Choroid plexus epithelial cell (primary cell): ENCODE measurements around the gene MYO10.

Experiments
- DNase-seq: peaks from one replicate; pipeline ENCODE4 v3.0.0-alpha.2; 2010; ENCODE audit warnings: low read depth
- H3K4me3 ChIP-seq: 2 replicates; pipeline ENCODE4 v1.5.1; 2011; ENCODE audit warnings: low read depth, mild to moderate bottlenecking, control low read depth, low read length, moderate library complexity
- TF ChIP-seq, protein P1 (sequence below): conservative IDR thresholded peaks from 2 replicates; pipeline ENCODE4 v1.5.1; 2011; ENCODE audit warnings: low read depth, mild to moderate bottlenecking, control low read depth, inconsistent platforms, low read length, moderate library complexity

MYO10 gene

DNA sequence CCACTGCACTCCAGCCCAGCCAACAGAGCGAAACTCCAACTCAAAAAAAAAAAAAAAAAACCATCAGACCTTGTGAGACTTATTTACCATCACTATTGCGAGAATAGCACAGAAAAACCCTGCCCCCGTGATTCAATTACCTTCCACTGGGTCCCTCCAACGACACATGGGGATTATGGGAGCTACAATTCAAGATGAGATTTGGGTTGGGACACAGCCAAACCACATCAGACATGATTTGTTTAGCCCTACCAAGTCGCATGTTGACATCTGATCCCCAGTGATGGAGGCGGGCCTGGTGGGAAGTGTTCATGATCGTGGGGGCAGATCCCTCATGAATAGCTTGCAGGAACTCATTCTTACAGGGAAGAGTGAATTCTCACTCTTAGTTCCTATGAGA lies 26.6 kb downstream of the MYO10 start:
- H3K4me3 ChIP-seq = no peak overlapping the region
- DNase-seq = peak; percentile 67
- TF ChIP-seq, protein P1, sequence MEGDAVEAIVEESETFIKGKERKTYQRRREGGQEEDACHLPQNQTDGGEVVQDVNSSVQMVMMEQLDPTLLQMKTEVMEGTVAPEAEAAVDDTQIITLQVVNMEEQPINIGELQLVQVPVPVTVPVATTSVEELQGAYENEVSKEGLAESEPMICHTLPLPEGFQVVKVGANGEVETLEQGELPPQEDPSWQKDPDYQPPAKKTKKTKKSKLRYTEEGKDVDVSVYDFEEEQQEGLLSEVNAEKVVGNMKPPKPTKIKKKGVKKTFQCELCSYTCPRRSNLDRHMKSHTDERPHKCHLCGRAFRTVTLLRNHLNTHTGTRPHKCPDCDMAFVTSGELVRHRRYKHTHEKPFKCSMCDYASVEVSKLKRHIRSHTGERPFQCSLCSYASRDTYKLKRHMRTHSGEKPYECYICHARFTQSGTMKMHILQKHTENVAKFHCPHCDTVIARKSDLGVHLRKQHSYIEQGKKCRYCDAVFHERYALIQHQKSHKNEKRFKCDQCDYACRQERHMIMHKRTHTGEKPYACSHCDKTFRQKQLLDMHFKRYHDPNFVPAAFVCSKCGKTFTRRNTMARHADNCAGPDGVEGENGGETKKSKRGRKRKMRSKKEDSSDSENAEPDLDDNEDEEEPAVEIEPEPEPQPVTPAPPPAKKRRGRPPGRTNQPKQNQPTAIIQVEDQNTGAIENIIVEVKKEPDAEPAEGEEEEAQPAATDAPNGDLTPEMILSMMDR = no peak

DNA sequence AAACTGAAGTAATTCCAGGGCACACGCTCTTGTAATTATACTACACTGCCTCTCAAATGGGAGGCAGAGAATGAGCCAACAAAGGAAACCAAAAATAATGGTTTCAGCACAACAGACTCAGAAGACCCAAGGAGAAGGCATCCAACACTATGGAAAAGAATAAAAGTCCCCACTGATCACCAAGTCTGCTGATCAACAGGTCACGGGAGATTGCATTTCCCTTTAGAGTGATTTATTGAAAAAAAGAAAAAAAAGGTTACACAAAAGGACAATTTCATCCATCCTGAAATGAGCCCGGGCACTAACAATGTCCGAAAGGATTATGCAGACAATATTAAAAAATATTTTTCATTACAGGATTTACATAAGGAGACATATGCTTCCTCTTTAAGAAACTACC lies 28.8 kb downstream of the MYO10 start:
- TF ChIP-seq, protein P1 = no peak
- DNase-seq = no peak
- H3K4me3 ChIP-seq = no peak overlapping the region

DNA sequence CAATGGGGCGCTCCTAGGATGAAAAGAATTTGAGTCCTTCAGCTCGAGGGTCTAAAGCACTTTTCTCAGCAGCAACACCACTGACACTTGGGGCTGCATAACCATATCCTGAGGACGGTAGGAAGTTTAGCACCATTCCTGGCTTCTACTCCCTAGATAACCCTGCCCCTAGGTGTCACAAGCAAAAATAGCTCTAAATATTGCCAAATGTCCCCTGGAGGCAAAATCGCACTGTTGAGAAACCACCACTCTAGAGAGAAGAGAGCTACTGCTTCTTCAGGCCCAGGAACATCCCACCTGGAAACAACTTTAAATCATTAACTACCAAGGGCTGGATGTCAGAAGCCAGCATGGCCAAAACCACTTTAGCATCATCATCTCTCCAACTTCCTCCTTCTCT lies 29.8 kb downstream of the MYO10 start:
- no peak for DNase-seq
- no peak overlapping the region for H3K4me3 ChIP-seq

DNA sequence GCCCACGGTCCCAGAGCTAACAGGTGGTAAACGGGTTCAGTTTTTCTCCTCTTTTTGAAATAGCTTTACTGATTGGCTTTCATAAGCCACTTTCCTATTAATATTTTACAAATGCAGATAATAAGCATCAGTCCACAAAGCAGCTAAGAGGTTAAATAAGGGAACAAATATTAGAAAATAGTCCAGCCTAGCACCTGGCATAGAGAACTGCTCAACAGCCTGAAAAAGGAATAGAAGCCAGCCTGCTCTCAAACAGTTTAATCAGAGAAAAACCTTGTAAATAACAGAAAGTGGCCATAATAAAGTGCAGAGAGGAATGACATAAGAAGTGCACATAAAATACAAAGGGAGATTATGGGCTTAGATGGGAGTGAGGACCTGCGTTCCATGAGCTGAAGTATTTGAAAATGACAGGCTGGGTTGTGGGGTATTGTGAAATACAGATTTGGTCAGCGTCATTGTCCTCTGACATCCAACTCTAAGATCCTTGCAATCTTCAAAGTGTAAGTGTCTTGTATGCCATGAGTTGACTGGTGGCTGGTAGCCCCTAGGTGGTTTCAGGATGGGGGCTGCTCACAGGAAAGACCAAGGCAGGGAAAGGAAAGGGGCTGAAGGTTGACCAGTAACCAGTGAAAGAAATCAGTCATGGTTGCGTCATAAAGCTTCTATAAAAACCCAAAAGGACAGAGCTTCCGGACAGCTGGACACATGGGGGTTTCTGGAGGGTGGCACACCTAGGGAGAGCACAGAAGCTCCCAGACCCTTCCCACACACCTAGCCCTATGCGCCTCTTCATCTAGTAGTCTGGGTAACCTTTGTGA lies 32.4 kb downstream of the MYO10 start:
- TF ChIP-seq, protein P1 = no peak
- H3K4me3 ChIP-seq = no peak overlapping the region
- DNase-seq = no peak

More for the DNA sequence above, 29.8 kb downstream of the MYO10 start:
- TF ChIP-seq, protein P1 = no peak

DNA sequence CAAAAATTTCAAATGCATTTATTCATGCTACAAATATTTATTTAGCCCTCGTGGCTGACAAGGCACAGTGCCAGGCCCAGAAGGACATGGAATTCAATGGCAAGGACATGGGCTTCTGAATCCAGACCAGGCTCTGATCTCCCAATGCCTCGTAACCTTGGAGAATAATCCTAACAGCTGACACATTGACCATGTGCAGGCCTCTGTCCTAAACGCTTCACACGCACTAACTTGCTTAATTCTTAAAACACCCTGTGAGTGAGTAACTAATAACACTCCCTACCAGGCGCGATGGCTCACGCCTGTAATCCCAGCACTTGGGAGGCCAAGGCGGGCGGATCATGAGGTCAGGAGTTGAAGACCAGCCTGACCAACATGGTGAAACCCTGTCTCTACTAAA lies 33.2 kb downstream of the MYO10 start:
- no peak overlapping the region for H3K4me3 ChIP-seq
- TF ChIP-seq, protein P1 = no peak
- DNase-seq = no peak

DNA sequence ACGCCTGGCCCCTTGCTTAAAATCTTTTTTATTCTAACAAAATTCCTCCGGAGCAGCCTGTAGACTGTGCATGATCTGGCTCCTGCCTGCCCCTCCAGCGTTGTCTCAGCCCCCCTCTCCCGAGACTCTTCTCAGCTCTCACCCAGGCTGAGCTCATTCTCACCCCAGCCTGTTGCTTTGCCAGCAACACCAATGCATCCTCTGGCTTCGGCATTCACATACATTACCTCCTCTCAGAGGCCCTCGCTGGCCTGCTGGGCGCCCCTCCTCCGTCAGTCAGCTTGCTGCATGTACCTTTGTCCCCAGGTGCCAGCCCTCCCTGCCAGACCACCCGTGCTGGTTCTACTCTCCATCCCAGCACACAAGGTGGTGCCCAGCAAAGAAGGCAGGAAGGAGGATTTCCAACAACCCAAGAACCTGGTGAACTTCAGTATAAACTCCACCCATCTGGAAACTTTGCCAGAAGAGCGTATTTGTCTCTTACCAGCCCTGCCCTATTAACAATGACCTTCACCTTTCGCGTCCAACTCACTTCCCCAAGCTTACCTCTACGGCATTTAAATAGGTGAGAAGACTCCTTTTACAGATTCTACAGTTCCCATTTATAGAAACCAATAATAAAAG lies 35.0 kb downstream of the MYO10 start:
- no peak overlapping the region for H3K4me3 ChIP-seq
- no peak for DNase-seq
- TF ChIP-seq, protein P1 = no peak
